ENCODE measurements around the gene KIF6.

- TF ChIP-seq, protein P1, sequence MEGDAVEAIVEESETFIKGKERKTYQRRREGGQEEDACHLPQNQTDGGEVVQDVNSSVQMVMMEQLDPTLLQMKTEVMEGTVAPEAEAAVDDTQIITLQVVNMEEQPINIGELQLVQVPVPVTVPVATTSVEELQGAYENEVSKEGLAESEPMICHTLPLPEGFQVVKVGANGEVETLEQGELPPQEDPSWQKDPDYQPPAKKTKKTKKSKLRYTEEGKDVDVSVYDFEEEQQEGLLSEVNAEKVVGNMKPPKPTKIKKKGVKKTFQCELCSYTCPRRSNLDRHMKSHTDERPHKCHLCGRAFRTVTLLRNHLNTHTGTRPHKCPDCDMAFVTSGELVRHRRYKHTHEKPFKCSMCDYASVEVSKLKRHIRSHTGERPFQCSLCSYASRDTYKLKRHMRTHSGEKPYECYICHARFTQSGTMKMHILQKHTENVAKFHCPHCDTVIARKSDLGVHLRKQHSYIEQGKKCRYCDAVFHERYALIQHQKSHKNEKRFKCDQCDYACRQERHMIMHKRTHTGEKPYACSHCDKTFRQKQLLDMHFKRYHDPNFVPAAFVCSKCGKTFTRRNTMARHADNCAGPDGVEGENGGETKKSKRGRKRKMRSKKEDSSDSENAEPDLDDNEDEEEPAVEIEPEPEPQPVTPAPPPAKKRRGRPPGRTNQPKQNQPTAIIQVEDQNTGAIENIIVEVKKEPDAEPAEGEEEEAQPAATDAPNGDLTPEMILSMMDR (IDR thresholded peaks at IDR 0.05 in 2 of 3, conservative IDR thresholded peaks at IDR 0.05 in 1 of 3; ENCODE audit: borderline replicate concordance in 1 of 3, insufficient read depth in 1 of 3, low read depth in 2 of 3, low read length in 2 of 3), result no peak
- no peak for TF ChIP-seq MAX (IDR thresholded peaks at IDR 0.05)
- TF ChIP-seq POLR2A (IDR thresholded peaks at IDR 0.05; ENCODE audit: borderline replicate concordance, extremely low read depth, insufficient read depth, insufficient read length), result no peak
Observed at GRCh38 chr6:39453241-39453640, 272.0 kb downstream of the KIF6 start.
